Stimulated activated CD4-positive, alpha-beta T cell treated with anti-CD3 and anti-CD28 coated beads, Interleukin-2, amount 100 ng/mL, for 48 hours (primary cell): ENCODE data around the gene ETNK2.
"Not testable (repeated sequence)": the region's sequence is repeated elsewhere in the genome, so short reads cannot be mapped to it uniquely, and the experiment has no call there.

Source experiments
- DNase-seq, 2 donors: peaks; one replicate each; pipeline ENCODE4 v3.0.0-alpha.2; 2020

Gene ETNK2

DNA sequence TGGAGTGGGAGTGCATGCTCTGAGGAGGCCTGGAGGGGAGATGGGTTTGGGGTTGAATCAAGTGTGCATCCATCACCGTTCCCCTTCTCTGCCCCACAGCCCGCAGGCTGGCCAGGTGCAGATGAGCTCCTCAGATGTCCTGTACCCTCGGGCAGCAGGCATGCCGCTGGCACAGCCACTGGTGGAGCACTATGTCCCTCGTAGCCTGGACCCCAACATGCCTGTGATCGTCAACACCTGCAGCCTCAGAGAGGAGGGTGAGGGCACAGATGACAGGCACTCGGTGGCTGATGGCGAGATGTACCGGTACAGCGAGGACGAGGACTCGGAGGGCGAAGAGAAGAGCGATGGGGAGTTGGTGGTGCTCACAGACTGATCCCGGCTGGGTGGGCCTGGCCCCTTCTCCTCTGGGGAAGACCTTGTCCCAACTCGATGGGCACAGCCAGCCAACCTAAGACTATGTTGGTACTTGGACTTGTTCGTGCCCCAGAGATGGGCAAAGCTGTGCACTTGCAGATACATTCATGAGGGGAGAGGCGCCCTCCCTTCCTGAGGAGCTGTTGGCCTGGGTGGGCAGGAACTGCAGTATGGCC is 26.0 kb downstream of the ETNK2 start:
- DNase-seq, result no peak

- DNase-seq, result no peak
Measured at GRCh38 chr1:204124639-204125038, 27.2 kb downstream of the ETNK2 start.

DNA sequence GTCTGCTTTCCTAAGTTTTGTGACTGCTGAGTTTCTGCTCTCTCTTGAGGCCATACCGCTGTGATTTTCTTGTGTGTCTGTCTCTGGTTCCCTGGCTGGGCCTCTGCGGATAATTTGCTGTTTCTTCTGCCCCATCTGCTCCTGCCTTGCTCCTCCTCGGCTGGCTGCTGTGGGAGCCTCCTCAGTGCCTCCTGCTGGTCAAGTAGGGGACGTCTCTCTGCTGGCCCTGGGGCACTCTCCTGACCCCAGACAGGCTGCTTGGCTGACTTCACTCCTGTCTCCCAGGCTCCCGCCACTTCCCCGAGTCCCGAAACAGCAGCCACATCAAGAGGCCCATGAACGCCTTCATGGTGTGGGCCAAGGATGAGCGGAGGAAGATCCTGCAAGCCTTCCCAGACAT is 28.5 kb downstream of the ETNK2 start:
- no peak for DNase-seq

- no peak for DNase-seq
Measured at GRCh38 chr1:204121840-204122555, 29.8 kb downstream of the ETNK2 start.

GRCh38 chr1:204116539-204116938 is 35.3 kb downstream of the ETNK2 start:
- DNase-seq, result no peak

DNA sequence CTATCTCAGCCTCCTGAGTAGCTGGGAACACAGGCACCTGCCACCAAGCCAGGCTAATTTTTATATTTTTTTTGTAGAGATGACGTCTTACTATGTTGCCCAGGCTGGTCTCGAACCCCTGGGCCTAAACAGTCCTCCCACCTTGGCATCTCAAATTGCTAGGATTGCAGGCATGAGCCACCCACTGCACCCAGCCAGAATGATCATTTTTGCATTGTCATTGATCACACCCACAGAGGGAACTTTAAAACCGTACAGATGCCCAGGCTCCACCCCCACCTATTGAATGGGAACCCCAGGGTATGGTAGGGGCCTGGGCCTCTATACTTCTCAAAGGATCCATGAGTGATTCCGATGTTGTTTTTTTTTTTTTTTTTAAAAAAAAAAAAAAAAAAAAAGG is 36.7 kb downstream of the ETNK2 start:
- no peak for DNase-seq

DNA sequence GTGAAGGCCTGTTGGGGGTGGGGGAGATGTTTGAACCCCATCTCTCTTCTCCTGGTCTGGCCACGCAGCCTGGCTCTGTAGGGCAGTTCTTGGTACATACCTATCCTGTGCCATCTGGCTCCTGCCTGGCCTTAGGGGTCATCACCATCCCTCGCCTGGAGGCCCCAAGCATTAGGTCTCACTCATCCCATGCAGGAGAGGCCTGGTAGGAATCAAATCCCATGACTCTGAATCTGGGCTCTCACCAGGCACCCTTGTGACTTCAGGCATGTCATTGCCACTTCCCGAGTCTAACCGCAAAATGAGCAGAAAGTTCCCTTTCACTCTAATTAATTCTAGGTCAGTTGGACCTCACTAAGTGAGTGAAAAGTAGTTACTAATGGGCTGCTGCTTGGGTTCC is 37.2 kb downstream of the ETNK2 start:
- DNase-seq, result no peak

DNA sequence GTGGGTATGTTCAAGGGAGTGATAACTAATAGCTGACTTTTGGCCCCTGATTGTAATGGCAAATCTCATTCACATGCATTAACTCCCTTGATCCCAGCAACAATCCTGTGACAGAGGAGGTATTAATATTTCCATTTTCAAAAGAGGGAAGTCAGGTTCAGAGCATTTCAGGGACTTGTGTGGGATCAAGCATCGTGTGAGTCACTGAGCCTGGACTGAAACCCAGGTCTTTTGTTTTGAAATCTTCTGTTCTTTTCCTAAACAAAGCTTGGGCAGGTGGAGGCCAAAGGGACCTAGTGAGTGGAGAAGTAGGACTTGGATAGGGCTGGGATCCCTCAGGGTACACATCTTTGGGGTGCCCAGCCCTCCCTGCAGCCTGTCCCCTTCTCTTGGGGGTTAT is 37.9 kb downstream of the ETNK2 start:
- no peak for DNase-seq

DNA sequence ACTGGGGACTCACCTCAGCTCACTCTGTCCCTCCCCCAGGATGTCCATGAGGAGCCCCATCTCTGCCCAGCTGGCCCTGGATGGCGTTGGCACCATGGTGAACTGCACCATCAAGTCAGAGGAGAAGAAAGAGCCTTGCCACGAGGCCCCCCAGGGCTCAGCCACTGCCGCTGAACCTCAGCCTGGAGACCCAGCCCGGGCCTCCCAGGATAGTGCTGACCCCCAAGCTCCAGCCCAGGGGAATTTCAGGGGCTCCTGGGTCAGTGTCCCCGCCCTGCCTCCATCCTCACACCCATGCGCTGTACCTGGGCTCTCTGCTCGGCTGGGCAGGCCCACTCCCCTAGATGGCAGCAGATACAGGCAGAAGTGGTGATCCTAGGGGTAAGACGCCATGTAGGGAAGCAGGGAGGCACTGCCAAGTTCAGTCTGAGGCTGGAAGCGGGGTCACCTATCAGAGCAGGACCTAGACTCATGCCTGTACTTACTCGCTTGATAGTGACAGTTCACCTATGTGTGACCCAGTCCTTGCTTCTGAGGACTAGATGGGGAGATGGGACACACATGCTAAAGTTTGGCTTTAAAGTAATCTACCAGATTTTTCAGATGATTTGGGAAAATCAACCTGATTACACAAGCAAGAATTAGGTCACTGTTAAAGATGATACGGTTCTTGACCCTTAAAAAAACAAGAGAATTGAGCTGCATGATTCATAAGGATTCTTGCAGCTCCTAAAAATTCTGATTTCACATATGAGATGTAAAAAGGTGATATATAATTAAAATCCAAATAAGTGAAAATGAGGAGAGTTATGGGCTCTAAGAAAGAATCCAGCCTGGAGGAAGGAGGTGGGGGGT is 38.7 kb downstream of the ETNK2 start:
- DNase-seq, result no peak

DNA sequence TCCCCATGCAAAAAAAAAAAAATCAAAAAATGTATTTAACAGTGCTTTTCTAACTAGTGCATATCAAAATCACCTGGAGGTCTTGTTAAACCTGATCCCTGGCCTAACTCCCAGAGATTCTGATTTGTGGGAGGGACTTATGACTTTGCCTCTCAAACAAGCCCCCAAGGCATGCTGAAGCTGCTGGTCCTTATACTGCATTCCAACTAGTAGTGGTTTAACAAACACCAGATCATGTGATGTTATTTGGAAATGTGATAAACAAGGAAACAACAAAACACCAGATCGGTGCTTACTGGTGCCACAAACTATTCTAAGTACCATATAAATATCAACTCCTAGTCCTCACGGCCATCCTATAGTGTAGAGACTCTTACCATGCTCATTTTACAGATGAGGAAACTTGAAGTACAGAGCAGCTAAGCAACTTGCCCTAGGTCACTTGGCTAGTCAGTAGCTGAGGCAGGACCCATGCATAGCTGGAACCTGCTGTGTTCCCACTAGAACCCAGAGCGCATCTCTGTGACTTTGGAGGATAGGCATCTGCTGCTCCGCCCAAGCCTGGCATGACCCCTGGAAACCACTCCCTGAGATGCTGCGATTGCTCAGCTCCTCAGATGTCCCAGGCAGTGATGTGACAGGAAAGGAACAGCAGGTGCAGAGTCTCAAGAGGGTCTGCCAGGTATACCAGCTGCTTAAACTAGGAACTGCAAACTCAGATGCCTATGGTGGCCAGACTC is 40.8 kb downstream of the ETNK2 start:
- no peak for DNase-seq

DNA sequence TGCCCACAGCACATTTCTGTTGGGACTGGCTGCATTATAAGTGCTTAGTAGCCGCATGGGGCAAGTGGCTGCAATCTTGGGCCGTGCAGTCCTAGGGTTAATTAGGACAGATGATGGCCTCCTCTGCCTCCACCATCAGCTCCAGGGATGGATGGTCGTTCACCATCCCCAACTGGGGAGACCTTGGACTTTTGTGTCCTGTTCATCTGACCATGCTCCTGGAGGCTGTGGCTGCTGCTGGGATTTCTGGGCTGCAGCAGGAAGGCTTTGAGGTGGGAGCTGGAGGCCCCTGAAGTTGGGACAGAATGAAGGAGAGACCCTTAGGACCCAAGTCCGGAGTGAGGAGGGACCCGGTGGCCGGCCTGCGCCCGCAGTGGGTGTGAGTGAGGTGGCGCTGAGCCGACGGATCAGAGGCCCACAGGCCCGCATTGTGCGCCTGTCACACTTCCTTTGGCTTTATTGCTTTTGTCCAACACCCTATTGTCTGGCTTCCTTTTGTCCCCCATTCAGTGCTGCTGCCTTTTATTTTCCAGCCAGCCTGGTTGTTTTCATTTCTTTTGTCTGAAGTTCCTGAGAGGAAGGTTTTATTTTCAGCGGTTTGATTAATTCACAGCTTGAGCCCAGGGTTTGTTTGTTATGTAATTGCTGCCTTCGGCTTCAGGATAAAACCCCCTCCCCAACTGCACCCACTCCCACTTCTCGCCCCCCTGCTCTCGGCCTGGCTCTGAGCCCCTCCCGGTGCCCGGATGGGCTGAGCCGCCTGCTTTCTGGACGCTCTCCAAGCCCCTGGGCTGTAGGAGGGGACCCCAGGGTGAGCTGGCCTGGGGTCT is 43.3 kb downstream of the ETNK2 start:
- DNase-seq, result no peak

GRCh38 chr1:204107892-204108291 is 44.0 kb downstream of the ETNK2 start:
- DNase-seq, result no peak

- no peak for DNase-seq
Measured at GRCh38 chr1:204106825-204107224, 45.0 kb downstream of the ETNK2 start.

DNA sequence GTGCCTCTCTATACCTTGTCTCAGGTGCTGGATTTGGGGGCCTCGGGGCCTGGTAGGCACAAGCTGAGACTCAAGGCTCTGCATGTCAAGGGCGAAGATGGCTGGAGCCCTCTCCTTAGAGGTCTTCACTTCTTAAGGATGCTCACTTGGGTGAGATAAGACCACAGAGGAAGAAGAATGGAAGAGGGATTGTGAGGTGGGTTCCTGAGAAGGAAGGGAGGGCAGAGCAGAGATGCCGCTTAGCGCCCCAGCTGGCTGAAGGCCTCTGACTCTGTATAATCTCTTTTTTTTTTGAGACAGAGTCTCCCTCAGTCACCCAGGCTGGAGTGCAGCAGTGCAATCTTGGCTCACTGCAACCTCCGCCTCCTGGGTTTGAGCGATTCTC is 46.7 kb downstream of the ETNK2 start:
- no peak for DNase-seq

DNA sequence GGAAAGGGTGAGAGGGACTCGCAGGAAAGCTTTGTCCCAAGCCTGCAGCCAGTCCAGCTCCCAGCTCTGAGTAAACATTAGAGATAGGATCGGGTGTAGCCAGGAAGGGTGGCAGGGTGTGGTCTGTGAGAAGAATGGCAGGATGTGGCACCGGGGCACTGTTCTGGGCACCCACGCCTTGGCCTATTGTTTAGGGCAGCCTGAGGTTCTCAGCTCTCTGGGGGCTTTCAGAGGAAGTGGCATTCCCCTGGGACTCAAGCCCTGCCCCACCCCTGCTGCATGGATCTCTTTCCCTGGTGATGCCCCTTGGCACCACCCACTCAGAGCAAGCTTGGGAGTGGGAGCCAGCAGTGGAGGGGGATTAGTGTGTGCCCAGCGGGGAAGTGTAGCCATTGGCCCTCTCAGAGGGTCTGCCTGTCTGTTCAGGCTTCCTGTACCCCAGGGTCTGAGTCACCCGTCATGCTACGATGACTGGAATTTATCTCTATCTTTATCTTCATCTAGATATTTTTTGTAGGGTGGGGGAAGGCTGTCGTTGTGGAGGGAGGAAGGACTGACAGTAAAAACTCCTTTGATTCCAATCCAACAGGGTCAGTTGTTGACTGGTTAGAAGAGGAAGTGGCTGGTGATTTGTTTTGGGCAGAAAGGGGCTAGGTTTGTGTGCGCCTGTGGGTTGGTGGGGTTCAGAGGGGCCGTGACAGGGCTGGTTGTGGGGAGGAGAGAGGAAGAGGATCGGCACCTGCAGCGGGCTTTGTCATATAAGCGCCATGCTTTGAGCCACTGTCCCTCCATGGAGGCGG is 47.3 kb downstream of the ETNK2 start:
- DNase-seq, result no peak

DNA sequence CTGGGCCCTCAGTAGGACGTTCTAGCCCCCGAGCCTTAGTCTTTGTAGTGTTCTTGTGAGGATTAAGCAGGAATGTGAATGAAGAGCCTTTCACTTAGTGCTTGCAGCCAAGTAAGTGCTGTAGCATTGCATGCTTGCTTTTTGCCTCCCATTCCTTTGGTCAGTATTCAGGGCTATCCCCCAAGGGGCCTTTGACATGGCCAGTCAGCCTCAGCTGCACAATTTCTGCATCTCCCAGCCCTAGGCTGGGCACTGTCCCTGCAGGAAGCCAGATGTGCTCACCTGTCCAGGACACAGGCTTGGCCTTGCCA is 48.5 kb downstream of the ETNK2 start:
- no peak for DNase-seq

- no peak for DNase-seq
Measured at GRCh38 chr1:204102739-204103430, 49.0 kb downstream of the ETNK2 start.

DNA sequence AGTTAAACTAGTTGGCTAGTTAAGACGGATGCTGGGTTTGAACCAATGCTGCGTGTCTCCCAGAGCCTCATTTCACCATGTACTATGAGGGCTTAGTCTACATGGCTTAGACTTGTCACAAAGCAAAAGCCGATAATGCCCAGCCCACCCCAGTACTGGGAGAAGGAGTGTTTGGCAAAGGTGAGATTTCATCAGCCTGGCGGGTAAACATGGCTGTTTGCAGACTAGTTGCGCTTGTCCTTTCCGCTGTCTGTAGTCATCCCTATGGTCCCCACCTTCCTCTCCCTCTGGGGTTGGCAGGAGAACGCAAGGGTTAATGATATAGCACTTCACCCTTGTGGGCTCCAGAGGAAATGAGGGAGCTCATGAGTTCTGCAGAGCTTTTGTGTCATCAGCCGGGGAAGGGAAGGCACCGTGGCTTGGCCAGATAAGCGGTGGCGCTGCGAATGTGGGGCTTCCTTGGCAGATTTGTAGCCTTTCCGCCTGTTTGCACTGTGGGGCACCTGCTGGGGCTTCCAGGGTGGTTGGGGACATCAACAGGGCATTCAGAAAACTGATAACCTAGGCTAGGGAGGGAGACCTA is 49.7 kb downstream of the ETNK2 start:
- DNase-seq, result no peak

DNA sequence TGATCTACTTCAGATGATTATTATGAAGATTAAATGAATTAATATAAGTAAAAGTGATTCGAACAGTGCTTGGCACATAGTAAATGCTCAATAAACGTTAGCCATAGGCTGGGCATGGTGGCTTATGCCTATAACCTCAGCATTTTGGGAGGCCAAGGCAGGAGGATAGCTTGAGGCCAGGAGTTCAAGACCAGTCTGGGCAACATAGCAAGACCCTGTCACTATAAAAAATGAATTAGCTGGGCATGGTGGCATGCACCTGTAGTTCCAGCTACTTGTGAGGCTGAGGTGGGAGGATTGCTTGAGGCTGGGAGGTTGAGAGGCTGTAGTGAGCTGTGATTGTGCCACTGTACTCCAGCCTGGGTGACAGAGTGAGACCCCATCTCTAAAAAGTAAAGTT is 52.1 kb downstream of the ETNK2 start:
- DNase-seq, result not testable (repeated sequence)

GRCh38 chr1:204098683-204099082 is 53.2 kb downstream of the ETNK2 start:
- DNase-seq, result no peak

DNA sequence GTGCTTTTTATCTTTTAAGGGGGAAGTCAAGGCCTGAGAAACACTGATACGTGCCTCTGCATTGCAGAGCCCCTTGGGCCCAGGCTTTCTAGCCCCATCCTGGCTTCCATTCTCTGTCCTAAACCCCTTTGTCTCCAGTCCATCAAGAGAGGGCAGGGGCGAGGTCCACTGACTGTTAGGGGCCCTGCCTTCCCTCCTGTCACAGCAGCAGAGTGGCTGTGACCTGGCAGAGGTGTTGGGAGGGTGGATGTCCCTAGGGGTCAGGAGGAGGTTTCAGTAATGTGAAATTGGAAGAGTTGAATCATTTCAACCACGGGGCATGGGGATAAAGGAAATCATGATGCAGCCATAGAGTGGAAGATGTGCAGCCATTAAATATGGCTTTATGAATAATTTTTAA is 54.9 kb downstream of the ETNK2 start:
- DNase-seq, result no peak
